OCI-LY7 (cell line): ENCODE results near the gene SRD5A3.

ENCODE experiments used
- EZH2phosphoT487 ChIP-seq: fragments of 200-600 bp; sonication (generic); IDR thresholded peaks from 2 replicates; pipeline ENCODE4 v1.6.1; 2018; ENCODE audit warnings: low read depth, borderline replicate concordance, mild to moderate bottlenecking, mixed run types, antibody characterized with exemption, low read length, moderate library complexity, mixed read lengths
- TF ChIP-seq, protein P1 (sequence below): fragments of 200-600 bp; sonication (generic); conservative IDR thresholded peaks from 2 replicates; pipeline ENCODE4 v1.5.1; 2014; ENCODE audit warnings: mild to moderate bottlenecking, antibody characterized with exemption, low read length, moderate library complexity, mixed read lengths

DNA sequence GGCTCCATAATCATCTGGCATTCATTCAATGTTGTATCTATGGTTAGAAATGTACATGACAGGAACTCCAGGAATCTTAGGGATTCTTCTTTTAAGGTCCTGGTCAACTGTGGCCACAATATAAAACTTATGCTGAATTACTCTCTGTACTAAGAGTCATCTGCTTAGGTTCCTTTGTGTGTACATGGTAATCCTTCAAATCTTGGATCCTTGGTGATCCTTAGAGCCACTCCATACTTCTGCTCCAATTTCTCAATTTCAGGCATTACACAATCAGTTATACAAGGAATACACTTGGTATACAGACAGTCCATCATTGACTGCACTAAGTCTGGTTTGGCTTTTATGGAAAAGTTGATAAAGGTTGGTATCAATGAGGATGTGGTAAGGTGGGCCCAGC, 5.8 kb downstream of the SRD5A3 start:
- TF ChIP-seq, protein P1, sequence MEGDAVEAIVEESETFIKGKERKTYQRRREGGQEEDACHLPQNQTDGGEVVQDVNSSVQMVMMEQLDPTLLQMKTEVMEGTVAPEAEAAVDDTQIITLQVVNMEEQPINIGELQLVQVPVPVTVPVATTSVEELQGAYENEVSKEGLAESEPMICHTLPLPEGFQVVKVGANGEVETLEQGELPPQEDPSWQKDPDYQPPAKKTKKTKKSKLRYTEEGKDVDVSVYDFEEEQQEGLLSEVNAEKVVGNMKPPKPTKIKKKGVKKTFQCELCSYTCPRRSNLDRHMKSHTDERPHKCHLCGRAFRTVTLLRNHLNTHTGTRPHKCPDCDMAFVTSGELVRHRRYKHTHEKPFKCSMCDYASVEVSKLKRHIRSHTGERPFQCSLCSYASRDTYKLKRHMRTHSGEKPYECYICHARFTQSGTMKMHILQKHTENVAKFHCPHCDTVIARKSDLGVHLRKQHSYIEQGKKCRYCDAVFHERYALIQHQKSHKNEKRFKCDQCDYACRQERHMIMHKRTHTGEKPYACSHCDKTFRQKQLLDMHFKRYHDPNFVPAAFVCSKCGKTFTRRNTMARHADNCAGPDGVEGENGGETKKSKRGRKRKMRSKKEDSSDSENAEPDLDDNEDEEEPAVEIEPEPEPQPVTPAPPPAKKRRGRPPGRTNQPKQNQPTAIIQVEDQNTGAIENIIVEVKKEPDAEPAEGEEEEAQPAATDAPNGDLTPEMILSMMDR, result no peak
- TF ChIP-seq EZH2phosphoT487, result no peak
